Psoas muscle (tissue), 8 donors: Measurements from ENCODE around the gene SH3BP4. TPM values are rescaled to one million over a fixed set of nuclear protein-coding genes. Genes with fewer than 3 reads are reported as not detected.

Source experiments
- ATAC-seq, 4 donors: fragments of 200-7000 bp; cut with Tn5 transposase; one replicate each; pipeline ENCODE4 v1.9.1; 2020; ENCODE audit warnings: moderate library complexity in 3 of 4, mild to moderate bottlenecking in 2 of 4
- DNase-seq, 2 donors: peaks; one replicate each; pipeline ENCODE4 v3.0.0-alpha.2; 2020
- H3K27ac ChIP-seq: fragments of 200-600 bp; one replicate; pipeline ENCODE4 v1.8.0; 2022
- H3K27me3 ChIP-seq, 3 donors: fragments of 200-600 bp in 1 of 3; one replicate each; pipeline versions ENCODE4 v1.6.1 to v1.8.0; 2013 to 2022; ENCODE audit warnings: low read length in 2 of 3, mild to moderate bottlenecking in 2 of 3, moderate library complexity in 1 of 3; ENCODE audit not compliant: insufficient read depth in 3 of 3
- H3K36me3 ChIP-seq, 2 donors: fragments of 200-600 bp in 1 of 2; one replicate each; pipeline versions ENCODE4 v1.6.1 to v1.8.0; 2013 to 2022; ENCODE audit warnings: low read depth in 1 of 2, mild to moderate bottlenecking in 1 of 2, moderate library complexity in 1 of 2; ENCODE audit not compliant: insufficient read depth in 1 of 2
- H3K4me1 ChIP-seq: fragments of 200-600 bp; one replicate; pipeline ENCODE4 v1.8.0; 2022
- H3K4me3 ChIP-seq: fragments of 200-600 bp; one replicate; pipeline ENCODE4 v1.8.0; 2022; ENCODE audit warnings: mild to moderate bottlenecking
- H3K9me3 ChIP-seq: fragments of 200-600 bp; one replicate; pipeline ENCODE4 v1.8.0; 2022
- WGBS, 3 donors: extraction: QIAGEN DNeasy Blood & Tissue Kit; methylation state at CpG; one replicate each; pipeline versions ENCODE4 v1.1.6 to v1.1.7; 2013; 5-methylcytosine and 5-hydroxymethylcytosine counted together
- intact Hi-C, 2 donors: fragments of 100-400 bp; cut with DNase I; formaldehyde crosslinking; loops; one replicate each; pipeline versions ENCODE4 v1.11.0 to v1.14.2; 2022
- long read RNA-seq, 2 donors: library from polyadenylated mRNA; unstranded; transcript quantifications; one replicate each; pipeline ENCODE4 v2.0.0, GENCODE V29; 2021
- polyA plus RNA-seq, 3 donors: library from polyadenylated mRNA; stranded (reverse); fragments of 200-250 nt; gene quantifications; one replicate each; pipeline ENCODE4 v1.2.3, GENCODE V29; 2013
- total RNA-seq, 4 donors: library from RNA; stranded (reverse); fragmentation: NEBNext Ultra II Directional in 2 of 4; extraction: Animal tissue kit (Norgen Biotek cat#: 25700) in 2 of 4; gene quantifications; one replicate each; pipeline versions ENCODE4 v1.2.1 to v1.2.4, GENCODE V29; 2021 to 2023
- TF ChIP-seq, protein P1 (sequence below): fragments of 200-600 bp; IDR thresholded peaks from one replicate; pipeline ENCODE4 v1.8.0; 2022; ENCODE audit warnings: antibody characterized with exemption
- donor health status: healthy with polysubstance abuse.
- donor health status: DM: no; HTN: no; CAD: no; lungs with moderate emphysema.
- donor health status: Bipolar disorder and iron deficiency.
- donor health status: healthy.
- donor health status: DM: yes; HTN: yes; CAD: no.
- donor health status: DM: no; HTN: no; CAD: no.
- donor health status: DM: no; HTN: no; CAD: no.
- donor health status: DM: yes; HTN: yes; CAD: no.

The SH3BP4 gene
- 10 to 100 TPM in 1 of 4 donors, 1 to 10 TPM in 3; 7.6 to 14.9 (median 9.5) TPM for total RNA-seq
- 1 to 10 TPM; 3.0 to 9.8 (median 4.5) TPM for polyA plus RNA-seq
- long read RNA-seq, donor 1, partial matches to known transcripts: 7 of 7 reads
- long read RNA-seq, donor 1, other reads (novel, unspliced or antisense): 0 of 7 reads
- long read RNA-seq, donor 2, partial matches to known transcripts: 14 of 15 reads
- long read RNA-seq, donor 2, other reads (novel, unspliced or antisense): 1 of 15 reads

DNA sequence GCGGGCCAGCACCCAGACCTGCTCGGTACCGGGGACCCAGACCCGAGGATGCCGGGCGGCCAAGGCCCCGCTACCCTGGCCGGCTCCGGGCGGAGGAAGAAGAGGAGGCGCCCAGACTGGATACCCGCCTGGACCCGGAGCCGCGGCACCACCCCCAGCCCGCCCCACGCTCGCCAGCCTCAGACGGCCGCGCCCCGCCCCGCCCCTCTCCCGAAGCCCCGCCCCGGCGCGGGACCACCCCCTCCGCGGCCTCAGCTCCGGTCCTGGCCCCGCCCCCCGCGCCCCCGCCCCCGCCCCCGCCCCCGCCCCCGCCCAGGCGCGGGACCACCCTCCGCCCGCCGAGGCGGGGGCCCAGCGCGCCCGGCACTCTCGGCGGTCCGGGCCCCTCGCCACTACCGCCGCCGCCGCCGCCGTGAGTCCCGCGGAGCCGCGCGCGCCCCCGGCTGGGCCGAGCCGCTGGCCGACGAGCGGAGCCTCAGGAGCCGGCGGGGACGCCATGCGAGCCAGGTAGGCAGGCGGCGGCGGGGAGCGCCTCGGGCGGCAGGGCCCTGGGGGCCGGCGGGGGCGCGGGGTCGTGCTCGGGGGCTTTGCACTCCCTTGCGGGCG is at the start of gene SH3BP4:
Gene SH3BP4 (plus strand): TSS at position 354 of the 606 bp plus-strand sequence. CDS start 82,986 bp downstream, outside the sequence.
- intact Hi-C loops: no loop called here
- H3K4me3 ChIP-seq: peak within 1 kb of the TSS; percentile 78
- H3K27ac ChIP-seq: peak within 1 kb of the TSS; percentile 67
- TF ChIP-seq, protein P1, sequence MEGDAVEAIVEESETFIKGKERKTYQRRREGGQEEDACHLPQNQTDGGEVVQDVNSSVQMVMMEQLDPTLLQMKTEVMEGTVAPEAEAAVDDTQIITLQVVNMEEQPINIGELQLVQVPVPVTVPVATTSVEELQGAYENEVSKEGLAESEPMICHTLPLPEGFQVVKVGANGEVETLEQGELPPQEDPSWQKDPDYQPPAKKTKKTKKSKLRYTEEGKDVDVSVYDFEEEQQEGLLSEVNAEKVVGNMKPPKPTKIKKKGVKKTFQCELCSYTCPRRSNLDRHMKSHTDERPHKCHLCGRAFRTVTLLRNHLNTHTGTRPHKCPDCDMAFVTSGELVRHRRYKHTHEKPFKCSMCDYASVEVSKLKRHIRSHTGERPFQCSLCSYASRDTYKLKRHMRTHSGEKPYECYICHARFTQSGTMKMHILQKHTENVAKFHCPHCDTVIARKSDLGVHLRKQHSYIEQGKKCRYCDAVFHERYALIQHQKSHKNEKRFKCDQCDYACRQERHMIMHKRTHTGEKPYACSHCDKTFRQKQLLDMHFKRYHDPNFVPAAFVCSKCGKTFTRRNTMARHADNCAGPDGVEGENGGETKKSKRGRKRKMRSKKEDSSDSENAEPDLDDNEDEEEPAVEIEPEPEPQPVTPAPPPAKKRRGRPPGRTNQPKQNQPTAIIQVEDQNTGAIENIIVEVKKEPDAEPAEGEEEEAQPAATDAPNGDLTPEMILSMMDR: no peak
- no peaks in the 10 kb centered on the region for H3K9me3 ChIP-seq
- peak; percentile 75 to 85 (median 84) for ATAC-seq
- DNase-seq: peak; percentile 82 to 83
- peaks cover 0 to 17% (median 2%) of the 10 kb centered on the region in 3 donors for H3K27me3 ChIP-seq
- 1% methylated on average over 18 to 87 of the region's 88 CpGs for WGBS, 3 donors
- H3K36me3 ChIP-seq: no peaks in the 10 kb centered on the region
- H3K4me1 ChIP-seq: no peaks in the 10 kb centered on the region

GRCh38 chr2:234904785-234905184 is 47.0 kb upstream of the SH3BP4 start:
- intact Hi-C loops: no loop called here
- DNase-seq (no peak), ATAC-seq (no peak)
- no peak overlapping the region for H3K27ac ChIP-seq
- H3K4me1 ChIP-seq: no peaks in the 10 kb centered on the region
- 90 to 100% (median 93%) methylated on average over 2 of the region's 2 CpGs for WGBS, 3 donors
- no peaks in the 10 kb centered on the region for H3K27me3 ChIP-seq
- no peak overlapping the region for H3K4me3 ChIP-seq
- H3K9me3 ChIP-seq: no peaks in the 10 kb centered on the region
- TF ChIP-seq, protein P1: no peak
- no peaks in the 10 kb centered on the region for H3K36me3 ChIP-seq

DNA sequence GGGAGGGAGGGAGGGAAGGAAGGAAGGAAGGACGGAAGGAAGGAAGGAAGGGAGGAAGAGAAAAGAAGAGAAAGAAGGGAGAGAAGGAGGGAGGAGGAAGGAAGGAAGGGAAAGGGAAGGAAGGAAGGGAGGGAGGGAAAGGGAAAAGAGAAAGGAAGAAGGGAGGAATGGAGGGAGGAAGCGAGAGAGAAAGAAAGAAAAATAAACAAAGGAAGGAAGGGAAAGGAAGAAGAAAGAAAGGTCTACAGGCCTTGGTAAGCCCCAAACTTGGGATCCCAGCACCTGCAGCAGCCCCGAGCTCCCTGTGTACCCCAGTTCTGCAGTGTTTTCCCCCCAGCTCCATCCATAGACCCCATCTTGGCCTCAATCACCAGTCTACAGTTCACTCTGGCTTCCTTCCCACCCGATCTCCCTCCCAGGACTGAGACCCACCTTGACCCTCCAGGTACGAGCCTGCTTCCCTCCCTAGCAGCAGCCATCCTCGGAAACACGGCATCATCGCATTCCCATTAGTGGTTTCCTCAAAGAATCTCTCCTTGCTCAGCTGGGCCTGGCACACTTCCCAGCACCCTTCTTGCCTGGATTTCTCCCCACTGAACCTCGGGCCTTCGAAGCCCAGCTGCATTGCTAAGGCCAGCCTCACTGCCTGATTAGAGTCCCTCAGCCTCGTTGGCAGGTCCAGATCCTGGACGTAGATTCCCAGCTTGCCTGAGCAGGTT is 46.1 kb upstream of the SH3BP4 start:
- no peak for DNase-seq
- Histone ChIP-seq H3K27me3 (no peaks in the 10 kb centered on the region), H3K27ac (no peak overlapping the region), H3K9me3 (no peaks in the 10 kb centered on the region), H3K4me1 (no peaks in the 10 kb centered on the region), H3K4me3 (no peak overlapping the region), H3K36me3 (no peaks in the 10 kb centered on the region)
- no peak for ATAC-seq
- intact Hi-C loops: no loop called here
- TF ChIP-seq, protein P1: no peak
- 74 to 78% (median 74%) methylated on average over 12 of the region's 12 CpGs for WGBS, 3 donors

DNA sequence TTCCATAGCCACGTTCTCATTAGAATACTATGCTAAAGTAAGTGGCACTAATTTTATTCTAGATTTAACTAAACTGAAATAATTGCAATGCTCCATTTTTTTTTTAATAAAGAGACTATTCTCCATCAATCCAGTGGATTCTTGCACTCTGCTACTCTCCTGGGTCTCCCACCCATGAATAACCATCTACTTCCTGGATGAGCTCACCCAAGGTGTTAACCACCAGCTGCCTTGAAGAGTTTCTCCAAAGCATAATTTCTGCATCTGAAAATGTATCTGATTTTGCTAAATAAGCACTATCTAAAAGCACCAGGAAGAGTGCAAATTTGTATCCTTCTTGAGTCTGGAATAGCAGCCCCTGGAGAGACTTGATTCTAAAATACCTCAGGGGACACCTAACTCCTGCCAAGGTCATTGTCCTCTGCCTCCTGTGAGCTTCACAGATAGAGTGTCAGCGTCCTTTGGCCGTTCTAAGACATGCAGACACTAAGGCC is 41.6 kb upstream of the SH3BP4 start:
- no peak for ATAC-seq
- DNase-seq: no peak
- no peaks in the 10 kb centered on the region for H3K4me1 ChIP-seq
- no peaks in the 10 kb centered on the region for H3K27me3 ChIP-seq
- intact Hi-C loops: no loop called here
- no peaks in the 10 kb centered on the region for H3K9me3 ChIP-seq
- TF ChIP-seq, protein P1: no peak
- no peak overlapping the region for H3K27ac ChIP-seq
- WGBS, 3 donors: 51 to 61% (median 59%) methylated on average over 3 of the region's 3 CpGs
- no peak overlapping the region for H3K4me3 ChIP-seq
- no peaks in the 10 kb centered on the region for H3K36me3 ChIP-seq
